A549 (cell line): ENCODE data around the gene TCAF1.
"Not testable (repeated sequence)": the region's sequence is repeated elsewhere in the genome, so short reads cannot be mapped to it uniquely, and the experiment has no call there.

Experiments used
- CBX8 ChIP-seq: fragments of 200-600 bp; sonication (generic); IDR thresholded peaks from 2 replicates; pipeline ENCODE4 v1.6.1; 2016
- CHD4 ChIP-seq: fragments of 200-600 bp; sonication (generic); IDR thresholded peaks from 2 replicates; pipeline ENCODE4 v1.6.1; 2016; ENCODE audit warnings: antibody characterized with exemption, mild to moderate bottlenecking, borderline replicate concordance
- CTCF ChIP-seq: fragments of >200 bp; sonication (Bioruptor Twin); formaldehyde crosslinking; IDR thresholded peaks from 3 replicates; pipeline ENCODE4 v1.5.1; 2016
- HOXB13 ChIP-seq: fragments of 250-450 bp; sonication (Bioruptor Pico); IDR thresholded peaks from 2 replicates; pipeline ENCODE4 v1.5.0; 2020; ENCODE audit warnings: low read depth, mild to moderate bottlenecking, moderate library complexity
- PHF8 ChIP-seq: fragments of 200-600 bp; sonication (generic); IDR thresholded peaks from 2 replicates; pipeline ENCODE4 v1.6.1; 2016; ENCODE audit warnings: low read depth, mild to moderate bottlenecking, antibody characterized with exemption, moderate library complexity, borderline replicate concordance
- POLR2A ChIP-seq: IDR thresholded peaks from 2 replicates; pipeline ENCODE4 v1.6.1; 2012; ENCODE audit warnings: mild to moderate bottlenecking, low read length
- RAD21 ChIP-seq, 2 experiments: fragments of >200 bp in 1 of 2; sonication (Bioruptor Twin) in 1 of 2; formaldehyde crosslinking in 1 of 2; IDR thresholded peaks in 1 of 2; conservative IDR thresholded peaks in 1 of 2; 2 replicates in 1 of 2; 3 replicates in 1 of 2; pipeline ENCODE4 v1.6.1; 2012 to 2018; ENCODE audit warnings: inconsistent platforms in 1 of 2
- RFX5 ChIP-seq: fragments of 450-650 bp; IDR thresholded peaks from 2 replicates; pipeline ENCODE4 v1.7.1; 2014; ENCODE audit warnings: antibody characterized with exemption, mild to moderate bottlenecking, moderate library complexity
- TP53 ChIP-seq: fragments of 250-450 bp; sonication (Bioruptor Pico); IDR thresholded peaks from 2 replicates; pipeline ENCODE4 v1.5.0; 2021; ENCODE audit warnings: mild to moderate bottlenecking, moderate library complexity
- ZSCAN20 ChIP-seq: fragments of 250-450 bp; sonication (Bioruptor Pico); IDR thresholded peaks from 2 replicates; pipeline ENCODE4 v1.8.0; 2022; ENCODE audit warnings: mild to moderate bottlenecking, moderate library complexity
- TF ChIP-seq, protein P1 (sequence below): IDR thresholded peaks from 2 replicates; pipeline ENCODE4 v1.6.1; 2012
- TF ChIP-seq, protein P2 (sequence below): IDR thresholded peaks from 2 replicates; pipeline ENCODE4 v1.6.1; 2012
- TF ChIP-seq, protein P3 (sequence below): fragments of >200 bp; sonication (Bioruptor Twin); formaldehyde crosslinking; IDR thresholded peaks from 3 replicates; pipeline ENCODE4 v1.6.1; 2016

- not testable (repeated sequence) for TF ChIP-seq CTCF; ZSCAN20 (CRISPR knock-in tag); CBX8; TP53 (CRISPR knock-in tag); RFX5; POLR2A; PHF8; HOXB13 (CRISPR knock-in tag); RAD21 (conservative IDR thresholded peaks at IDR 0.05 in 1 of 2, IDR thresholded peaks at IDR 0.05 in 1 of 2); CHD4
- TF ChIP-seq, protein P1, sequence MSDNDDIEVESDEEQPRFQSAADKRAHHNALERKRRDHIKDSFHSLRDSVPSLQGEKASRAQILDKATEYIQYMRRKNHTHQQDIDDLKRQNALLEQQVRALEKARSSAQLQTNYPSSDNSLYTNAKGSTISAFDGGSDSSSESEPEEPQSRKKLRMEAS = not testable (repeated sequence)
- TF ChIP-seq, protein P2, sequence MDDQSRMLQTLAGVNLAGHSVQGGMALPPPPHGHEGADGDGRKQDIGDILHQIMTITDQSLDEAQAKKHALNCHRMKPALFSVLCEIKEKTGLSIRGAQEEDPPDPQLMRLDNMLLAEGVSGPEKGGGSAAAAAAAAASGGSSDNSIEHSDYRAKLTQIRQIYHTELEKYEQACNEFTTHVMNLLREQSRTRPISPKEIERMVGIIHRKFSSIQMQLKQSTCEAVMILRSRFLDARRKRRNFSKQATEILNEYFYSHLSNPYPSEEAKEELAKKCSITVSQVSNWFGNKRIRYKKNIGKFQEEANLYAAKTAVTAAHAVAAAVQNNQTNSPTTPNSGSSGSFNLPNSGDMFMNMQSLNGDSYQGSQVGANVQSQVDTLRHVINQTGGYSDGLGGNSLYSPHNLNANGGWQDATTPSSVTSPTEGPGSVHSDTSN = not testable (repeated sequence)
- TF ChIP-seq, protein P3, sequence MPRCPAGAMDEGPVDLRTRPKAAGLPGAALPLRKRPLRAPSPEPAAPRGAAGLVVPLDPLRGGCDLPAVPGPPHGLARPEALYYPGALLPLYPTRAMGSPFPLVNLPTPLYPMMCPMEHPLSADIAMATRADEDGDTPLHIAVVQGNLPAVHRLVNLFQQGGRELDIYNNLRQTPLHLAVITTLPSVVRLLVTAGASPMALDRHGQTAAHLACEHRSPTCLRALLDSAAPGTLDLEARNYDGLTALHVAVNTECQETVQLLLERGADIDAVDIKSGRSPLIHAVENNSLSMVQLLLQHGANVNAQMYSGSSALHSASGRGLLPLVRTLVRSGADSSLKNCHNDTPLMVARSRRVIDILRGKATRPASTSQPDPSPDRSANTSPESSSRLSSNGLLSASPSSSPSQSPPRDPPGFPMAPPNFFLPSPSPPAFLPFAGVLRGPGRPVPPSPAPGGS = not testable (repeated sequence)
Observed at GRCh38 chr7:143873242-143873641, 28.7 kb downstream of the TCAF1 start.
